Spinal cord (tissue), 10 donors: ENCODE data around the gene GRAMD2B. TPM values are rescaled to one million over a fixed set of nuclear protein-coding genes. Genes with fewer than 3 reads are reported as not detected.

Experiments
- DNase-seq, 6 donors: peaks; one replicate each; pipeline versions ENCODE4 v3.0.0 to v3.0.0-alpha.2; 2013 to 2015; ENCODE audit warnings: low spot score in 6 of 6, low read depth in 4 of 6
- H3K27ac ChIP-seq: one replicate; pipeline ENCODE4 v1.5.1; 2013; ENCODE audit warnings: low read depth, low read length, control low read depth
- H3K27me3 ChIP-seq: one replicate; pipeline ENCODE4 v1.6.1; 2013; ENCODE audit warnings: low read length; ENCODE audit not compliant: control insufficient read depth, insufficient read depth
- H3K36me3 ChIP-seq: one replicate; pipeline ENCODE4 v1.6.1; 2013; ENCODE audit warnings: low read length; ENCODE audit not compliant: control insufficient read depth, insufficient read depth
- H3K4me1 ChIP-seq: one replicate; pipeline ENCODE4 v1.6.1; 2013; ENCODE audit warnings: low read length; ENCODE audit not compliant: control insufficient read depth, insufficient read depth
- H3K4me3 ChIP-seq: one replicate; pipeline ENCODE4 v1.5.1; 2013; ENCODE audit warnings: low read depth, low read length, control low read depth
- H3K9me3 ChIP-seq: one replicate; pipeline ENCODE4 v1.6.1; 2013; ENCODE audit warnings: low read length; ENCODE audit not compliant: control insufficient read depth, insufficient read depth
- WGBS: methylation state at CpG from one replicate; pipeline ENCODE4 v1.1.5; 2013; ENCODE audit warnings: missing lambda C conversion rate; ENCODE audit not compliant: insufficient coverage; 5-methylcytosine and 5-hydroxymethylcytosine counted together
- polyA plus RNA-seq, 2 donors: library from polyadenylated mRNA; unstranded; fragments of 120-200 nt; gene quantifications; one replicate each; pipeline ENCODE4 v1.2.1, GENCODE V29; 2013; ENCODE audit not compliant: insufficient read length in 2 of 2
- total RNA-seq, 2 donors: library from RNA; depleted of rRNA in 1 of 2; stranded (reverse); fragments of 120-200 nt in 1 of 2; fragments of >200 nt in 1 of 2; gene quantifications; one replicate each; pipeline versions ENCODE4 v1.2.3 to v1.2.4, GENCODE V29; 2013 to 2014
- donor health status: healthy.

The GRAMD2B gene
- total and polyA plus RNA-seq, 4 donors: 39.6 to 65.2 (median 50.4) TPM

- DNase-seq: no peak
- peaks cover 14% of the 10 kb centered on the region for H3K4me1 ChIP-seq
- WGBS: no CpG with 5 or more reads among the region's 1 CpG
- no peak overlapping the region for H3K27ac ChIP-seq
- no peaks in the 10 kb centered on the region for H3K27me3 ChIP-seq
- H3K9me3 ChIP-seq: no peaks in the 10 kb centered on the region
- H3K4me3 ChIP-seq: no peak overlapping the region
- H3K36me3 ChIP-seq: no peaks in the 10 kb centered on the region
Measured at GRCh38 chr5:126534553-126534952, 111.3 kb downstream of the GRAMD2B start.

GRCh38 chr5:126535856-126536545 lies 112.8 kb downstream of the GRAMD2B start:
- 100% methylated on average over 1 of the region's 4 CpGs for WGBS

DNA sequence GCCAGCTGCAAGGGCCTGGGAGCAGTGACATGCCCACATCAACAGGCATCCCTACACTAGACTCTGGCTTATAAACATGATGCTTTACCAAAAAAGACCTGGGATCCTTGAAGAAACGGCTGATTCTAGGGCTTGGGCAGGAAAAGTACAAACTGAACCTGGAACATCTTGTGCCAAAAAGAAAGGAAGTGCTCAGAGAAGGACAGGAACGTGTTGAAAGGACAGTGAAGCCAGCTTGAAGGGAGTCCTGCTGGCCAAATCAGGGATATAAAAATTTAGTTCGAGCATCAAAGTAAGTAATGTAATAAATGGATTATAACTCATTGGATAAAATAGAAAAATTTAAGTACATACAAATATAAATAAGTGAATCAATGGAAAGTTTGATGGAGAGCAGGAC lies 113.7 kb downstream of the GRAMD2B start:
- Histone ChIP-seq H3K9me3 (no peaks in the 10 kb centered on the region), H3K4me1 (peaks cover 6% of the 10 kb centered on the region), H3K27me3 (no peaks in the 10 kb centered on the region), H3K36me3 (no peaks in the 10 kb centered on the region), H3K4me3 (no peak overlapping the region), H3K27ac (no peak overlapping the region)
- WGBS: 91% methylated on average over 1 of the region's 3 CpGs
- DNase-seq: no peak

More at GRCh38 chr5:126535856-126536545, 112.8 kb downstream of the GRAMD2B start:
- H3K9me3 ChIP-seq: no peaks in the 10 kb centered on the region
- peaks cover 8% of the 10 kb centered on the region for H3K4me1 ChIP-seq
- no peak for DNase-seq
- H3K27me3 ChIP-seq: no peaks in the 10 kb centered on the region
- no peak overlapping the region for H3K4me3 ChIP-seq
- H3K27ac ChIP-seq: no peak overlapping the region
- no peaks in the 10 kb centered on the region for H3K36me3 ChIP-seq

GRCh38 chr5:126538579-126538978 lies 115.4 kb downstream of the GRAMD2B start:
- no peak overlapping the region for H3K4me3 ChIP-seq
- H3K4me1 ChIP-seq: no peaks in the 10 kb centered on the region
- H3K27ac ChIP-seq: peak overlapping the region; percentile 84
- no peaks in the 10 kb centered on the region for H3K9me3 ChIP-seq
- WGBS: no CpG with 5 or more reads among the region's 1 CpG
- DNase-seq: no peak
- no peaks in the 10 kb centered on the region for H3K27me3 ChIP-seq
- peaks cover 4% of the 10 kb centered on the region for H3K36me3 ChIP-seq

DNA sequence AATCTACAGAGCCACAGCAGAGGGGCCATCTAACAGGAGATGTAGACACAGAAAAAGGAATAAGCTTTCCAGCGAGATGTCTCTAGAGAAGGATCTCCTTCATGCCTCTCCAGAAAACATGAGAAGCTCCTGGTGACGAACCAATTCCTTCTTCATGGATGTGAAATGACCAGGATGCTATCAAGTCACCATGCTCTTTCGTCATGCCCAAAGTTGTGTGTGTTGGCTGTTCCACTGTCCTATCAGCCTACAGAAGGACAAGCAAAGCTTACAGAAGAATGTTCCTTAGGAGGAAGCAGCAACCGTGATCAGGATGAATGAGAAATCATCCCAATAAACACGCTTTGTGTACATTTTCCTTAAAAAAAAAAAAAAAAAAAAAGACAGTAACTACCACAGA lies 117.4 kb downstream of the GRAMD2B start:
- Histone ChIP-seq H3K4me1 (no peaks in the 10 kb centered on the region), H3K4me3 (no peak overlapping the region), H3K9me3 (no peaks in the 10 kb centered on the region), H3K27ac (no peak overlapping the region), H3K36me3 (peaks cover 6% of the 10 kb centered on the region), H3K27me3 (no peaks in the 10 kb centered on the region)
- DNase-seq: no peak
- WGBS: 87% methylated on average over 2 of the region's 5 CpGs

DNA sequence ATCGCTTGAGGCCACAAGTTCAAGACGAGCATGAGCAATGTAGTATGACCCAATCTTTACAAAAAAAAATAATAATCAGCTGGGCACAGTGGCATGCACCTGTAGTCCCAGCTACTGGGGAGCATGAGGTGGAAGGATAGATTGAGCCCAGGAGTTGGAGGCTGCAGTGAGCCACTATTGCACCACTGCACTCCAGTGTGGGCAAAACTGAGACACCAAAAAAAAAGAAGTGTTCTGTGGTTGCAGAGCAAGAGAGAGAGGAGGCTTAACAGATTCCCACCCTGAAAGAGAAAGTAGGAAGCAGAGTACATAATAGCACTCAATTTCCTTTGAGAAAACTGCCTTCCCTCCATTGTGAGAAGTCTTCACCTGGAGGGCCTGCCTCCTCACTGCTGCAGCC lies 119.2 kb downstream of the GRAMD2B start:
- Histone ChIP-seq H3K4me3 (no peak overlapping the region), H3K27ac (no peak overlapping the region), H3K9me3 (no peaks in the 10 kb centered on the region), H3K27me3 (no peaks in the 10 kb centered on the region), H3K36me3 (peaks cover 14% of the 10 kb centered on the region), H3K4me1 (no peaks in the 10 kb centered on the region)
- WGBS: no CpG with 5 or more reads among the region's 2 CpGs
- DNase-seq: no peak

- Histone ChIP-seq H3K4me3 (no peak overlapping the region), H3K4me1 (no peaks in the 10 kb centered on the region), H3K27ac (no peak overlapping the region), H3K9me3 (no peaks in the 10 kb centered on the region), H3K27me3 (no peaks in the 10 kb centered on the region), H3K36me3 (peaks cover 19% of the 10 kb centered on the region)
- no CpG with 5 or more reads among the region's 1 CpG for WGBS
- DNase-seq: no peak
Measured at GRCh38 chr5:126543009-126543408, 119.8 kb downstream of the GRAMD2B start.

GRCh38 chr5:126543660-126544059 lies 120.5 kb downstream of the GRAMD2B start:
- no CpG with 5 or more reads among the region's 2 CpGs for WGBS
- peaks cover 25% of the 10 kb centered on the region for H3K36me3 ChIP-seq
- H3K27me3 ChIP-seq: no peaks in the 10 kb centered on the region
- no peak overlapping the region for H3K4me3 ChIP-seq
- no peaks in the 10 kb centered on the region for H3K9me3 ChIP-seq
- H3K27ac ChIP-seq: no peak overlapping the region
- no peak for DNase-seq
- H3K4me1 ChIP-seq: no peaks in the 10 kb centered on the region
